ENCODE measurements around the gene SLC15A5. TPM values are rescaled to one million over a fixed set of nuclear protein-coding genes. Genes with fewer than 3 reads are reported as not detected.

SLC15A5 gene
- total RNA-seq, 2 experiments from 2014 or later, result not detected

DNA sequence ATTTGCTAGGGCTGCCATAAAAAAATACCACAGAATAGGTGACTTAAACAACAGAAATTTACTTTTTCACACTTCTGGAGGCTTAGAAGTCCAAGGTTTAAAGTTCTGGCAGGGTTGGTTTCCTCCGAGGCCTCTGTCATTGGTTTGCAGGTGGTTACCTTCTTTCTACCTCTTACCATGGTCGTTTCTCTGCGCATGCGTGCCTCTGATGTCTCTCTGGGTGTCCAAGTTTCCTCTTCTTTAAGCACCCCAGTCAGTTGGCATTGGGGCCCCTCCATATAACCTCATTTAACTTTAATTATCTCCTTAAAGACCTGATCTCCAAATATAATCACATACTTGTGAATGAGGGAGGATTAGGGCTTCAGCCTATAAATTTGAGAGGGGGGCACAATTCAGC, 103.2 kb downstream of the SLC15A5 start:
- Mint-ChIP-seq H3K4me3 (no peak overlapping the region), H3K4me1 (no peaks in the 10 kb centered on the region), H3K27me3 (peaks cover 4% of the 10 kb centered on the region), H3K27ac (no peak overlapping the region), H3K9me3 (no peaks in the 10 kb centered on the region), H3K36me3 (no peaks in the 10 kb centered on the region)
- no peak for DNase-seq

DNA sequence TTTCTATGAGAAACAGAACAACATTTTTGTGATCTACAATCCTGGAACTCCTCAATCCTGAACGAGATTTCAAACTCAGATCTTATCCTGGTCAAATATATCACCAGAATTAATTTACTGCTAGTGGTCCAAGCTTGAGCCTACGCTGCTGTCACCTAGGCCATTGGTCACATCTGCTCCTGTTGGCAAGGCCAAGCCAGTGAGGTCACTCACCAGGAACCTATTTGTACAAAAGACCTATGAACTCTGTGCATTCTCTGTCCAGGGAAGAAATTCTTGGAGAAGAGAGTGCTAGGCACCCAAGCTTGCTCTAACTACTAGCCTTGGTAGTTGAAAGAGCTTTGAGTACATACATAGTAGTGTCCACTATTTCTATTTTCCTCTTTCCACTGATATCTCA, 106.1 kb downstream of the SLC15A5 start:
- DNase-seq, result no peak
- no peak overlapping the region for H3K4me3 Mint-ChIP-seq
- H3K27me3 Mint-ChIP-seq, result peaks cover 4% of the 10 kb centered on the region
- H3K9me3 Mint-ChIP-seq, result peaks cover 3% of the 10 kb centered on the region
- H3K36me3 Mint-ChIP-seq, result no peaks in the 10 kb centered on the region
- H3K4me1 Mint-ChIP-seq, result no peaks in the 10 kb centered on the region
- H3K27ac Mint-ChIP-seq, result no peak overlapping the region

DNA sequence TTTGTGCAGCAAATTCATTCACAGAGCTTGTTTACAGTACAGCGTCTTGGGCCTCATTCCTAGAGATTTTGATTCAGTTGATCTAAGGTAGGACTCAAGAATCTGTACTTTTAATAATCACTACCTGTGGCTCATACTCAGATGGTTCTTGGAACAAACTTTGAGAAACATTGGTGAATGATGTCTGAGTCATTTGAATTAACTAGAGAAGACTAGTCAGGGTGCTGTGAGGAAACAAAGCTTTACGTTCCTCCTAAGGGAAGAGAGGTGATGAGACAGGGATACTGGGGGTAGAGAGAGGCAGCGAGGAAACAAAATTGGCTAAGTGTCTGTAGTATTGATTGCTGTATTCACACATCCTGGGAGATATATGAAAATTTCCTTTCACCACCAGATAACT, 109.4 kb downstream of the SLC15A5 start:
- H3K27ac Mint-ChIP-seq, result no peak overlapping the region
- no peak for DNase-seq
- H3K36me3 Mint-ChIP-seq, result no peaks in the 10 kb centered on the region
- H3K27me3 Mint-ChIP-seq, result no peaks in the 10 kb centered on the region
- H3K4me1 Mint-ChIP-seq, result no peaks in the 10 kb centered on the region
- peaks cover 3% of the 10 kb centered on the region for H3K9me3 Mint-ChIP-seq
- H3K4me3 Mint-ChIP-seq, result no peak overlapping the region

DNA sequence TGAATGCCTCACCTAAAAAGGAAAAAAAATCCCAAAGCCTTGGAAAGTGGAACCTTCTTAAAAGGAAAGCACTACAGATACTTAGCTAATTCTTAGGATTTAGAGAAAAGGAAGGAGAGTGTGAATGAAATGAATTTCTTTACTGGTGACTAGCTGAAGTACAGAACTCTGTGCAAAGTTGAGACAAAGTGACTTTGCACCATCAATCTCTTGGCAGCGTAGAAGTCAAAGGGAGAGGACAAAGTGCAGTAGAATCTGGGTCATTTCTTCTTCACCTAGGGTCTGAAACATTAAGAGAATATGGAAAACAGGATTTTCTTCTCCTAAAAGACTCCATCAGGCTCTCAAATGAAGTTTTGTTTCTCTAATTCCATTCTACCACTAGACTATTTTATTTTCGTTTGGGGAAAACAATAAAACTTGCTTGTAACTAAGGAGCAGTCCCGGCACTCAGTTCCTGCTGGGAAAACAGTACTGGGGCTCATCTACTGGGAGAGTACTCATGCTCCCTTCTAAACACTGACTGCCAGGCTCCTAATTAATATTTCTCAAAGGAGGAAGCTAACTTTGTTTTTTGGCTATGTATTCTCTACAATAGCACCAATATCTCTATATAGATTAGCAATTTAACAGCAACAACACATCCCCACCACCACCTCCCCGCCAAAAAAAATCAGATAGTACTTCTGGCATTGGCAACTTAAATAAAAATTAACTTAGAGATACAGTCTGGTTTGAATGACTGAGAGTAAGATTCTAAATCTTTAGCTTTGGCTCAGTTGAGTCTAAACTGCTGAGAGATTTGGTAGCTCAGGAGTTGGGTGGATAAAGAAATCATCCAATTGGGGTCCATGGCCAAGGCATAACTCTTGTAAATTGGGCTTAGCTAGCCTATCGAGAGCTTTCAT, 110.7 kb downstream of the SLC15A5 start:
- Mint-ChIP-seq H3K27ac (no peak overlapping the region), H3K36me3 (no peaks in the 10 kb centered on the region), H3K9me3 (peaks cover 3% of the 10 kb centered on the region), H3K4me3 (no peak overlapping the region), H3K4me1 (no peaks in the 10 kb centered on the region), H3K27me3 (no peaks in the 10 kb centered on the region)
- no peak for DNase-seq

DNA sequence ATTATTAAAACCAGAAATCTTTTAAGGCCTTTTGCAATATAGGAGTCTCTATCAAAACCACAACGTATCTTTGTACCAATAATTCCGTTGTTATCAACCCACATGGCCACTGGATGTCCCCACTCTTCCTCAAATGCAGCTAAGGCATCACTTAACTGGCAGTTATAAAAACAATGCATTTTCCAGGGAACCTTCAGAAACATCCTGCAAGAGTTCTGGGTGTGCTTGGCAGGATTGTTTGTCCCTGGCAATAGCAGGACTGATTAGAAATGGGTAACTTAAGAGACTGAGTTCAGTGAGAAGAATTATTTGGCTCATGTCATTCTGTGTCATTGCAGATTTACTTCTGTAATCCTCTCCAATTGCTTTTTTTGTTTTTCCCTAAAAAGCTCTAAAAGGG, 112.0 kb downstream of the SLC15A5 start:
- no peak overlapping the region for H3K27ac Mint-ChIP-seq

DNA sequence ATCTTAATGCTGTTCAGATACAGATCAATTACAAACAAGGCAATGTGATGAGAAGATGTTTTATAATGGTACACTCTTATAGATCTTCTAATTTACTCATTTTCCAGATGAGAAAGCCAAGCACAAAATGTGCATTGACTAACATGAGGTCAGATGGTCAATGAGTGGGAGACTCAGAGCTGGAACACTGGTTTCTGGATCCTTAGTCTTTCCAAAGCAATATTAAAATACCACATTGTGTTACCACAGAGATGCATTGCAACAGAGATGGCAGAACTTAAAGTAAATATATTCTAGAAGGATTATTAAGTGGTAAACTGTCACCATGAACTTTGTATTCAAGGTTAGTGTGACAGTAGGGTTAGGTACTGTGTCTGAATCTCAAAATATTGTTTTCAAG, 113.6 kb downstream of the SLC15A5 start:
- Mint-ChIP-seq H3K4me1 (no peaks in the 10 kb centered on the region), H3K27me3 (no peaks in the 10 kb centered on the region), H3K4me3 (no peak overlapping the region), H3K27ac (no peak overlapping the region), H3K9me3 (peaks cover 3% of the 10 kb centered on the region), H3K36me3 (no peaks in the 10 kb centered on the region)
- no peak for DNase-seq

More for the DNA sequence above, 112.0 kb downstream of the SLC15A5 start:
- H3K9me3 Mint-ChIP-seq, result peaks cover 3% of the 10 kb centered on the region
- DNase-seq, result no peak
- no peaks in the 10 kb centered on the region for H3K4me1 Mint-ChIP-seq
- H3K4me3 Mint-ChIP-seq, result no peak overlapping the region
- H3K36me3 Mint-ChIP-seq, result no peaks in the 10 kb centered on the region
- H3K27me3 Mint-ChIP-seq, result no peaks in the 10 kb centered on the region

DNA sequence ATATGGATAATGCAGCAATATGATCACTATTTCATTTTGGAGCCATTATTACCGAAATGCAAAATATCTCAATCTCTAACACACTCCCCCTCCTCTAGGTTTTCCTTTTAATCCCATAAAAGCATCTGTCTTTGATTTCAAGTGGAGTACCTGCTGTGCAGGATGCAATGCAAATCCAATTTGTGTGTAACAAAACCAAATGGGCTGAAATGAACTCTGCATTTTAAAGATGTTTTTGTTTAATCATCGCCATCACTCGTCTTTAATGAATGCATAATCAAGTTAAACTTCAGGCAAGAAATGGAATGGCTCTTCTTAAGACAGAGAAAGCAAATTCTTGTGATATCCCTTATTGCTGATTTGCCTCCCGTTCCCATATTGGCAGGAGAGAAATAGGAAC, 114.3 kb downstream of the SLC15A5 start:
- no peak for DNase-seq
- no peaks in the 10 kb centered on the region for H3K4me1 Mint-ChIP-seq
- H3K36me3 Mint-ChIP-seq, result no peaks in the 10 kb centered on the region
- H3K27me3 Mint-ChIP-seq, result no peaks in the 10 kb centered on the region
- no peak overlapping the region for H3K4me3 Mint-ChIP-seq
- no peak overlapping the region for H3K27ac Mint-ChIP-seq
- H3K9me3 Mint-ChIP-seq, result peaks cover 2% of the 10 kb centered on the region

DNA sequence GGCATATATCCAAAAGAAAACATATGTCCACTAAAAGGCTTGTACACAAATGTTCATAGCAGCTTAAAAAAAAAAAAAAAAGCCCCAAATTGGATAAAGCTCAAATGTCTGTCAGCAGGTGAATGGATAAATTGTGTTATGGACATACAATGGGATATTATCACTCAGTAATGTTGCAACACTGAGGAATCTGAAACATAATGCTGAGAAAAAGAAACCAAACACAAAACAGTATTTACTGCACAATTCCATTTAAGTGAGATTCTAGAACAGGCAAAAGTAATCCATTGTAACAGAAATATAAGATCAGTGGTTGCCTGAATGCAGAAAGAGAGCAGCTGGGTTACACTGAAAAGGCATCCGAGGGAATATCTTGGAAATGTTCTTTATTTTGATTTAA, 117.9 kb downstream of the SLC15A5 start:
- no peak for DNase-seq
- Mint-ChIP-seq H3K9me3 (no peaks in the 10 kb centered on the region), H3K4me3 (no peak overlapping the region), H3K27me3 (no peaks in the 10 kb centered on the region), H3K36me3 (no peaks in the 10 kb centered on the region), H3K4me1 (no peaks in the 10 kb centered on the region), H3K27ac (no peak overlapping the region)

DNA sequence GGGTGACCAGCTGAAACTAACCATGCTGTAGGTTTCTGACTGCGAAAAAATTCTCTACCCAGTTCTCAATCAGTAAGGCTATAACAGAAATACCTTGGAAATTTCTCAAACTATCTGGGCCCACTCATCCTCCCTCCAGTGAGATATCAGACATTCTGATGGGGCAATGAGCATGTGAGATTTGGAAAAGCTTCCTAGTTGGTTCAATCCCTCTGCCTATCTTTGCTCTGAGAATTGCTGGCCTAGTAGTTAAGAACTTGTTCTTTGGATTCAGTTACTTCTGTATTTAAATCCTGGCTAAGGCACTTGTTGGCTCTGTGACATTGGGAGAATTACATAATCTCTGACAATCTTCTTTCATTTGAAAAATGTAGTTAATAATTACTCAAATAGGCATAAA, 119.4 kb downstream of the SLC15A5 start:
- no peaks in the 10 kb centered on the region for H3K4me1 Mint-ChIP-seq
- no peaks in the 10 kb centered on the region for H3K27me3 Mint-ChIP-seq

DNA sequence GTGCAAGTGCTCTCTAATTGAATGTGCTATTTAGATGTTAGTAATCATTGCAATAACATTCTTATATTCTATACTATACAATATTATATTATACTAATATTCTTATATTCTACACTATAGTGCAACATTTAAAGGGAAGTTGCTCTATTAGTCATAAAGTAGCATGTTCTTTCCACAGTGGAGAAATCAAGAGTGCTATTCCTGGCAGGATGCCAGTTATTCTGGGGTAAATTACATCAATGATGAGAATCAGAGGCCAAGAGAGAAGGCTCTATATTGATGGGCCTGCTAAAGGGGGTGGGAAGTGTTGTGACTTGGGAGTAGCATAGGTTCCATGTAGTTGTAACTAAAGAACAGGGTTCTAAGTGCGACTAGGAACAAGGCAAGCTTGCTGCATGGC, 121.5 kb downstream of the SLC15A5 start:
- Mint-ChIP-seq H3K4me3 (no peak overlapping the region), H3K27me3 (no peaks in the 10 kb centered on the region), H3K27ac (no peak overlapping the region), H3K36me3 (no peaks in the 10 kb centered on the region), H3K9me3 (no peaks in the 10 kb centered on the region), H3K4me1 (no peaks in the 10 kb centered on the region)
- no peak for DNase-seq

More for the DNA sequence above, 119.4 kb downstream of the SLC15A5 start:
- Mint-ChIP-seq H3K36me3 (no peaks in the 10 kb centered on the region), H3K27ac (no peak overlapping the region), H3K4me3 (no peak overlapping the region), H3K9me3 (no peaks in the 10 kb centered on the region)
- DNase-seq, result no peak

DNA sequence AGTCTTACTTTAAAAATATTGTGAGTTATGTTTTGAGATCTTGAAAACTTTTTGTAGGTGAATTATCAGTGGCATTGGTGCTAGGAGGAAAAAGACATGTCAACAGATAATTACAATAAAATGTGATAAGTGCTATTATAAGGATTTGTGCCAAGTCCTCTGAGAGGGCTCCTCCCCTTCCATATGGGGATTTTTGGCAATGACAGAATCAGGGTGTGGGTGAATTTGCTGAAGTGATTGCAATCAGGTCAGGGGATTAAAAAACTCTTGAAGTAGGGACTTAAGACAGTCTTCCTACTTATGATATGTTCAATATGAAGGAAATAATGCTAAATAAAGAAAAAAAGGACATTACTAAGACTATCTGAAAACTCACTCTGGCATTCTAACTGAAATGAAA, 122.5 kb downstream of the SLC15A5 start:
- no peak for DNase-seq
- no peaks in the 10 kb centered on the region for H3K27me3 Mint-ChIP-seq
- H3K27ac Mint-ChIP-seq, result no peak overlapping the region
- H3K9me3 Mint-ChIP-seq, result no peaks in the 10 kb centered on the region
- H3K36me3 Mint-ChIP-seq, result no peaks in the 10 kb centered on the region
- H3K4me3 Mint-ChIP-seq, result no peak overlapping the region
- no peaks in the 10 kb centered on the region for H3K4me1 Mint-ChIP-seq

DNA sequence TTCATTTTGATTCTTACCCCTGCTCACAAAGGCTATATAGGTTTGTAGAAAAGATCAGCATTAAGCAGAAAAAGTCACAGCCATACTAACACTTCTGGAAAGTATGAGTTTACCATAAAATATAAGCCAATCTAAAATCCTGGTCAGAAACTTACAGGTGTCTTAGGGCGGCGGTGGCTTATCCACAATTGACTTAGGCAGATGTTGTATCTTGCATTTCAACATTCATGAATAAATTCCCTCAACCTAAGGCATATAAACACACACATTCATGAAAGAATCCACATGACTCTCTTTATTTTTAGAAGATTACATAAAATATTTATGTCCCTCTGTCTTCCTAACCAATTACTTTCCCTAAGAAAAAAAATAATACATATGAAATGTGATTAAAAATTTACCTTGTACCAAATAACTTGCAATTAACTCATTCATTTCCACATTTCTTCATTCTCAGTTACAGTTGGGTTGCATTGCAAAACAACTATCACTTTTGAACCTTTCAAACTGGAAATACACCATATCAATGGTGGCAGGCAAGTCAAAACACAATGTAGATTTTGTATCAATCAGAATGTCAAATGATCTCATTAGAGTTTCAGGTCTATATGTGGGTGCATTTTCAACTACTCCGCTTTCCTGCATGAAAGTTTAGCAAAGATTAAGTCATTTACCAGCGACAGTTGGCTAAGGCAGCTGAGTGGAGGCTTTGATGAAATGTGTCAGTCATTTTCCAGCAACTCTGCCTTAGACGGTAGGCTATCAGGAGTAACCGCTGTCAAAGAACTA, 124.4 kb downstream of the SLC15A5 start:
- no peak for DNase-seq
- Mint-ChIP-seq H3K4me1 (no peaks in the 10 kb centered on the region), H3K36me3 (no peaks in the 10 kb centered on the region), H3K4me3 (no peak overlapping the region), H3K9me3 (no peaks in the 10 kb centered on the region), H3K27me3 (no peaks in the 10 kb centered on the region), H3K27ac (no peak overlapping the region)

DNA sequence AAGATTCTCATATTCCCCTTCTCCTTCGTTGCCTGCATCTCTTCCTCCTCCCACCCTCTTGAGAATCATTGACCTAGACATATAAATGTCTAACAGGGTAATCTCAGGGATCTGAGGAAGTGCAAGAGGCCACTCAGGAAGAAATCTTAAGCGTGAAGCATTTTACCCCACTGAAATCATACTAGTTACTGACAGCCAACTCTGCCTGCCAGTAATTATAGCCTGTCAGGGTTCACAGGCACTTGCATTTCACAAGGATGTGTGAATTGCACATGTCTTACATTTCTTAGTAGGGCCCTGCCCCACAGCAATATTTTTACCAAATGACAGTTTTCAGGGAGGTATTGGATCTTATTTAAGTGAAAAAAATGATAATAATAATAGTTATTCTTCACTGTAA, 127.2 kb downstream of the SLC15A5 start:
- Mint-ChIP-seq H3K27ac (no peak overlapping the region), H3K4me1 (no peaks in the 10 kb centered on the region), H3K27me3 (no peaks in the 10 kb centered on the region), H3K36me3 (no peaks in the 10 kb centered on the region), H3K9me3 (no peaks in the 10 kb centered on the region), H3K4me3 (no peak overlapping the region)
- no peak for DNase-seq

DNA sequence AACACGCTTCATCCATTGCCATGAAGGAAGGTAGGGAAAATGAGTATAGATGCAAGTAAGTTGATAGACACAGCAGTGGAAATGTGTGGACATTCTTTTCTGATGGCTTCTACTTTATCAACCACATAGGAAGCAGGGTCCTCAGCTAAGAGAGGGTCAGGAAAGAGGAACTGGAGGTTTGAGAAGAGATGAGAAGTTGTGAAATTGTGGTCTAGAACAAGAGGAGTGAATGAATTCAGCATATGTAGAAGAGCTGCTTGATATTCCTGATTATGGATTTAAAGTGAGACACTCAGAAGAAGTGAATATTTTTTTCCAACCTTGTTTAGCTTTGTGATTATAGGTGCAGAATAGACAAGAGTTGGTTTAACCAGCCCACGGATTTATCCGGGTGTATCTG, 128.5 kb downstream of the SLC15A5 start:
- DNase-seq, result no peak
- Mint-ChIP-seq H3K9me3 (no peaks in the 10 kb centered on the region), H3K27me3 (no peaks in the 10 kb centered on the region), H3K27ac (no peak overlapping the region), H3K4me3 (no peak overlapping the region), H3K4me1 (no peaks in the 10 kb centered on the region), H3K36me3 (no peaks in the 10 kb centered on the region)

Measured in activated naive CD8-positive, alpha-beta T cell treated with anti-CD3 and anti-CD28 coated beads for 36 hours (primary cell).